Testis (tissue), 2 donors: ENCODE data around the gene CDK5RAP1.

ENCODE experiments used
- CTCF ChIP-seq, 3 experiments: fragments of 450-650 bp in 2 of 3; fragments of 200-600 bp in 1 of 3; sonication (generic) in 1 of 3; IDR thresholded peaks; one replicate each; pipeline ENCODE4 v1.5.1; 2016 to 2019; ENCODE audit warnings: antibody characterized with exemption in 3 of 3, mild to moderate bottlenecking in 2 of 3, moderate library complexity in 1 of 3
- POLR2A ChIP-seq: fragments of 450-650 bp; IDR thresholded peaks from one replicate; pipeline ENCODE4 v1.6.1; 2017; ENCODE audit warnings: antibody characterized with exemption, mild to moderate bottlenecking, moderate library complexity

- TF ChIP-seq CTCF (IDR thresholded peaks at IDR 0.05) (no peak), POLR2A (no peak)
Observed at GRCh38 chr20:33391722-33392415, 9.4 kb downstream of the CDK5RAP1 start.
